Gastroesophageal sphincter (tissue), 3 donors: Measurements from ENCODE around the gene PPFIA1.

Source experiments
- CTCF ChIP-seq, 4 experiments: fragments of 200-600 bp in 2 of 4; fragments of 450-650 bp in 2 of 4; sonication (generic) in 1 of 4; IDR thresholded peaks; one replicate each; pipeline ENCODE4 v1.5.1; 2017 to 2019; ENCODE audit warnings: antibody characterized with exemption in 4 of 4, mild to moderate bottlenecking in 2 of 4, moderate library complexity in 2 of 4
- EP300 ChIP-seq: sonication (generic); formaldehyde crosslinking; IDR thresholded peaks from one replicate; pipeline ENCODE4 v1.6.1; 2017; ENCODE audit warnings: antibody characterized with exemption, mild to moderate bottlenecking
- POLR2A ChIP-seq, 2 donors: fragments of 450-650 bp; IDR thresholded peaks; one replicate each; pipeline ENCODE4 v1.6.1; 2017; ENCODE audit warnings: antibody characterized with exemption in 2 of 2, mild to moderate bottlenecking in 2 of 2, moderate library complexity in 1 of 2
- POLR2AphosphoS5 ChIP-seq: sonication (generic); formaldehyde crosslinking; IDR thresholded peaks from one replicate; pipeline ENCODE4 v1.6.1; 2017; ENCODE audit warnings: antibody characterized with exemption

- TF ChIP-seq CTCF (IDR thresholded peaks at IDR 0.05) (no peak), POLR2AphosphoS5 (no peak), POLR2A (IDR thresholded peaks at IDR 0.05) (no peak), EP300 (no peak)
These were observed 139.4 kb downstream of the PPFIA1 start for GRCh38 chr11:70409871-70410270.
